HL-60 (cell line): ENCODE data around the gene ERFE.

Source experiments
- DNase-seq, 2 experiments: peaks; one replicate each; pipeline ENCODE4 v3.0.0-alpha.2; 2010 to 2020; ENCODE audit warnings: low read depth in 1 of 2, low spot score in 1 of 2
- H3K27ac ChIP-seq: fragments of 250-450 bp; sonication (Bioruptor Pico); replicated peaks from 2 replicates; pipeline ENCODE4 v1.5.1; 2020; ENCODE audit warnings: mild to moderate bottlenecking, moderate library complexity
- H3K27me3 ChIP-seq: fragments of 250-450 bp; sonication (Bioruptor Pico); 2 replicates; pipeline ENCODE4 v1.5.1; 2021; ENCODE audit warnings: mild to moderate bottlenecking, moderate library complexity; ENCODE audit not compliant: insufficient read depth, poor library complexity, severe bottlenecking
- H3K4me3 ChIP-seq: replicated peaks from 2 replicates; pipeline ENCODE4 v1.5.1; 2011; ENCODE audit warnings: mild to moderate bottlenecking, control low read depth, low read length; ENCODE audit not compliant: insufficient read depth
- GABPA ChIP-seq: IDR thresholded peaks from 2 replicates; pipeline ENCODE4 v1.6.1; 2012; ENCODE audit warnings: low read depth
- POLR2AphosphoS5 ChIP-seq: IDR thresholded peaks from 2 replicates; pipeline ENCODE4 v1.6.1; 2012; ENCODE audit warnings: low read depth
- SPI1 ChIP-seq: IDR thresholded peaks from 2 replicates; pipeline ENCODE4 v1.6.1; 2012; ENCODE audit warnings: low read depth, mild to moderate bottlenecking, borderline replicate concordance
- TF ChIP-seq, protein P1 (sequence below): IDR thresholded peaks from 2 replicates; pipeline ENCODE4 v1.6.1; 2012; ENCODE audit warnings: low read depth; ENCODE audit not compliant: insufficient replicate concordance
- TF ChIP-seq, protein P2 (sequence below): IDR thresholded peaks from one replicate; pipeline ENCODE4 v1.5.1; 2011; ENCODE audit warnings: low read length, control low read depth, inconsistent platforms; ENCODE audit not compliant: insufficient read depth

Gene ERFE

DNA sequence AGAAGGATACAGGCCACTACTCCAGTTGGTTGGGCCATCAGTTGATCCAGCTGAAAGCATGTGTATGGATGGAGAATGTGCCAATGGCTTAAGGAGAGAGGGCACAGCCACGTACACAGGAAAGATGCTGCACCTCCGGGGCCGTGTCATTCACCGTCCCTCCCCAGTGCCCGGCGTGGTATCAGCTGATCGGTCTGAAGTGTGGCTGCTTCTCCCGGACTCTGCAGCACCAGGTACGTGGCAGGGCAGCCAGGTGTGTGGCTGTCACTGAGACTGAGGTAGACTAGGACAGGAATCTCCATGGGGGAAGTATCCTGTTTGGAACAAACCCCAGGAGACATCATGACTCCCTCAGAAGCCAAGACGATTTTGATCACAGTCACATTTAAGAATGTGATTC lies 4.2 kb upstream of the ERFE start:
- H3K4me3 ChIP-seq: no peak overlapping the region
- H3K27ac ChIP-seq: no peak overlapping the region
- no peak for TF ChIP-seq POLR2AphosphoS5
- TF ChIP-seq, protein P1, sequence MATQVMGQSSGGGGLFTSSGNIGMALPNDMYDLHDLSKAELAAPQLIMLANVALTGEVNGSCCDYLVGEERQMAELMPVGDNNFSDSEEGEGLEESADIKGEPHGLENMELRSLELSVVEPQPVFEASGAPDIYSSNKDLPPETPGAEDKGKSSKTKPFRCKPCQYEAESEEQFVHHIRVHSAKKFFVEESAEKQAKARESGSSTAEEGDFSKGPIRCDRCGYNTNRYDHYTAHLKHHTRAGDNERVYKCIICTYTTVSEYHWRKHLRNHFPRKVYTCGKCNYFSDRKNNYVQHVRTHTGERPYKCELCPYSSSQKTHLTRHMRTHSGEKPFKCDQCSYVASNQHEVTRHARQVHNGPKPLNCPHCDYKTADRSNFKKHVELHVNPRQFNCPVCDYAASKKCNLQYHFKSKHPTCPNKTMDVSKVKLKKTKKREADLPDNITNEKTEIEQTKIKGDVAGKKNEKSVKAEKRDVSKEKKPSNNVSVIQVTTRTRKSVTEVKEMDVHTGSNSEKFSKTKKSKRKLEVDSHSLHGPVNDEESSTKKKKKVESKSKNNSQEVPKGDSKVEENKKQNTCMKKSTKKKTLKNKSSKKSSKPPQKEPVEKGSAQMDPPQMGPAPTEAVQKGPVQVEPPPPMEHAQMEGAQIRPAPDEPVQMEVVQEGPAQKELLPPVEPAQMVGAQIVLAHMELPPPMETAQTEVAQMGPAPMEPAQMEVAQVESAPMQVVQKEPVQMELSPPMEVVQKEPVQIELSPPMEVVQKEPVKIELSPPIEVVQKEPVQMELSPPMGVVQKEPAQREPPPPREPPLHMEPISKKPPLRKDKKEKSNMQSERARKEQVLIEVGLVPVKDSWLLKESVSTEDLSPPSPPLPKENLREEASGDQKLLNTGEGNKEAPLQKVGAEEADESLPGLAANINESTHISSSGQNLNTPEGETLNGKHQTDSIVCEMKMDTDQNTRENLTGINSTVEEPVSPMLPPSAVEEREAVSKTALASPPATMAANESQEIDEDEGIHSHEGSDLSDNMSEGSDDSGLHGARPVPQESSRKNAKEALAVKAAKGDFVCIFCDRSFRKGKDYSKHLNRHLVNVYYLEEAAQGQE: no peak
- no peak for DNase-seq
- H3K27me3 ChIP-seq: peaks cover 4% of the 10 kb centered on the region

DNA sequence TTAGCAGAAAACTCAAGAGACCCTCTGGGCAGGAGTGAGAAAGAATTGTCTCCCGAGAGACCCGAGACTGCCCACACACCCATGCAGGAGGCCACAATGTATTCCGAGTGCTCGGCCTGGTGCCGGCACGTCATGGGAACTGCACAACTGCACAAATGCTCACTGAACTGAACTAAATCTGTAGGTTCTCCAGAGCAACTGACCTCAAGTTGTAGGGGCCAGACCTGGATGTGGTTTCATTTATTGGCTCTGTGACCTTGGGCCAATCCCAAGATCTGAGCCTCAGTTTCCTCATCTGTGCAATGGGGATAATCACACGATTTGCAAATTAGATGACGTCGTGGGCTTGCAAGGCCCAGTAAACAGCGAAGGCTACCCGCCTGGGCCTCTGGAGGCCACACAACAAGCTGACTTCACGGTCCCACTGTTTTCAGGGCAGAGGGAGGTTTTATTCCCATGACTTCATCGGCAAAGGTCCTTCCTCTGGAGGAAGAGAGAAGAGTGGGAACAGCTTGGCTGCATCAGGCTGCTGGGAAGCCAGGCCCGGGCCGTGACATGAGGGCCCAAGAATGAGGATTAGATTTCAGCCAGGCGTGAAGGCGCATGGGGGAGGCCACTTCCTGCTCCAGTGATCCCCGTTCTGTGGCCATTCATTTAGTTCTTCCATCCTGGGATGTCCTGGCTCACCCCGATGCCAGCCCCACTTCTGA lies 3.6 kb upstream of the ERFE start:
- TF ChIP-seq, protein P1: no peak
- no peak for TF ChIP-seq SPI1
- H3K27me3 ChIP-seq: peaks cover 9% of the 10 kb centered on the region
- no peak for DNase-seq
- H3K27ac ChIP-seq: no peak overlapping the region
- no peak overlapping the region for H3K4me3 ChIP-seq

DNA sequence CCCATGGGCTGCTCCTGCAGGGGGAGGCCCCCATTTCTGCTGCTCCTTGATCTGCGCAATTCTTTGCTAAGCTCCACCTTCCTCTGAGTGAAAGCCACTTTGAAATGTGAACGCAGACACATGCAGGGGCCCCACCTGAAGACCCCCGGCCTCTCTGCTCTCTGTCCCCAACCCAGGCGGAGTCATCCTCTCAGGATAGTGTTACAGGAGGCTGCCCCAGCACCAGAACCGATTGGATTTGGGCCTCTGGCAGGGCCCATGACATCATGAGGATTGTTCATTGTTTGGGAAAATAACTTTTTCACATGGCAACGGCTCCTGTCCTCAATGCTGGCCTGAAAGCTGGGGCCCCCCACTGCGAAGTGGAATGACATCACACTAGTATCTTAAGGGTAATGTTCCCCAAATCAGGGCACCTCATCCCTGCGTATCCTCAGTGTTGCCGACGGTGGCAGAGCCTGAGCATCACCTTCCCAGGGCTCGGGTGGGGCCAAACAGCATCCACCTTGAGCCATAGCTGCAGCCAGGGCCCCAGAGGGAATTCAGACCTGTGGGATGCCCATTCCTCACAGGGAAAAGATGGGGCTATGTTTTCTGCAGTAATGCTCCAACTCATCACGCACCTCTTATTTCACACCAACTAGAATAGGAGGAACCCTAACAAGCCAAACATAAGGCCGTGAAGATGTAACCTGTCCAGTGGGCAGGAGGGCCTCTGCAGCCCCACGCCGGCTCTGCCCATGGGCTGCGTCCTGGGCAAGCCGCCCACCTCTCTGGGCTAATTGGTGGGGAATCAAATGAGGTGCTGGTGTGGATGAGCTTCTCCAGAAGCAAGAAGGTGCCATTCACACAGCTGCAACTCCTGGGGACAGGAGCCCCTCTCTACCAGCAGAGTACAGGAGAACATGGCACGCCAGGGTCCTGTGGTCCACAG lies 2.7 kb upstream of the ERFE start:
- Histone ChIP-seq H3K4me3 (no peak overlapping the region), H3K27ac (no peak overlapping the region), H3K27me3 (peaks cover 11% of the 10 kb centered on the region)
- DNase-seq: no peak
- TF ChIP-seq GABPA (no peak), SPI1 (no peak), POLR2AphosphoS5 (no peak)
- TF ChIP-seq, protein P1: no peak
- TF ChIP-seq, protein P2, sequence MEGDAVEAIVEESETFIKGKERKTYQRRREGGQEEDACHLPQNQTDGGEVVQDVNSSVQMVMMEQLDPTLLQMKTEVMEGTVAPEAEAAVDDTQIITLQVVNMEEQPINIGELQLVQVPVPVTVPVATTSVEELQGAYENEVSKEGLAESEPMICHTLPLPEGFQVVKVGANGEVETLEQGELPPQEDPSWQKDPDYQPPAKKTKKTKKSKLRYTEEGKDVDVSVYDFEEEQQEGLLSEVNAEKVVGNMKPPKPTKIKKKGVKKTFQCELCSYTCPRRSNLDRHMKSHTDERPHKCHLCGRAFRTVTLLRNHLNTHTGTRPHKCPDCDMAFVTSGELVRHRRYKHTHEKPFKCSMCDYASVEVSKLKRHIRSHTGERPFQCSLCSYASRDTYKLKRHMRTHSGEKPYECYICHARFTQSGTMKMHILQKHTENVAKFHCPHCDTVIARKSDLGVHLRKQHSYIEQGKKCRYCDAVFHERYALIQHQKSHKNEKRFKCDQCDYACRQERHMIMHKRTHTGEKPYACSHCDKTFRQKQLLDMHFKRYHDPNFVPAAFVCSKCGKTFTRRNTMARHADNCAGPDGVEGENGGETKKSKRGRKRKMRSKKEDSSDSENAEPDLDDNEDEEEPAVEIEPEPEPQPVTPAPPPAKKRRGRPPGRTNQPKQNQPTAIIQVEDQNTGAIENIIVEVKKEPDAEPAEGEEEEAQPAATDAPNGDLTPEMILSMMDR: no peak

DNA sequence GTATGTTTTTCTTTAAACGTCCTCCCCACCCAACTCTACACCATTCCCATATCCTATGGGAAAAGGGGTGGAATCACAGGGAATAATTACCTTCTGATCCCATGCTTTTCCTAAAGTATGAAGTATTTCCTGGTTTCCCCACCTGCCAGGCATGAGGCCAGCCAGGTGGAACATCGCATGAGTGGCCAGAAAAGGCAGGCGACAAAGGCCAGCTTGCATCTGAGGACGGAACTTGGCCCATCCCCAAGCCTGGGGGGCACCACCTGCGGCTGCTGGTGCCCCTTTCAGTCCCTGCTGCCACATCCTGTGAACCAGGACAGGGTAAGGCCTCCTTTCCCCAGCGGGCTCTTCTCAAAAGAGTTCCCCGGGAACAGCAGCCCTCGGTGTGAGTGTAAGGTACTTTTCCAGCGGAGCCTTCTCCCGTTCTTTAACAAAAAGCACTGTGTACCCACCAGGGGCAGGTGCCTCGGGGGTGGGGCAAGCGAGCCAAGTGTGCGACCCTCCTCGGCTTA lies 1.2 kb upstream of the ERFE start:
- no peak overlapping the region for H3K4me3 ChIP-seq
- H3K27me3 ChIP-seq: peaks cover 16% of the 10 kb centered on the region
- no peak for DNase-seq
- TF ChIP-seq POLR2AphosphoS5 (no peak), GABPA (no peak), SPI1 (no peak)
- TF ChIP-seq, protein P1: no peak
- TF ChIP-seq, protein P2: no peak
- no peak overlapping the region for H3K27ac ChIP-seq
